Fibroblast of skin of right quadriceps (primary cell): Measurements from ENCODE around the gene HELQ.
A peak's percentile ranks its signal among the peaks of the same experiment; 100 is the strongest.

ENCODE experiments used
- DNase-seq: peaks from one replicate; pipeline ENCODE4 v3.0.0-alpha.2; 2013

Gene HELQ

GRCh38 chr4:83370640-83370906 lies 85.0 kb downstream of the HELQ start:
- DNase-seq, result no peak

GRCh38 chr4:83369831-83370639 lies 85.6 kb downstream of the HELQ start:
- peak; percentile 18 for DNase-seq

DNA sequence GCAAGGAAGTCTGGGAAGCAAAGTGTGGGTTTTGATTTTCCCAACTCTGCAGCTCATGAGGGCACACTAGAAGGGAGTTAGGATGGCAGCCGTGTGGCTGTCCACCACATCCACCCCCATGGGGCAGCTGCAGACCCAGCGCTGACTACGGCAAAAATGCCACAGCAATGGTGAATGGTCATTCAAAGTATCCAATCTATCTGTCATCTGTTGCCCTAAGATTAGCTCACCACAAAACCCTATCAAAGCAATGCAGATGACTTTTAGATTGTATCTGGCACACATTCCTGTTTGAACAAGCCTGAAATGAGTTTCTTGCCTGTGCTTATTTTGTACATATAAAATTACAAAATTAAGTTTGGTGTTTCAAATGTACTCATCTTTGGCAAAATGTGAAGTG lies 91.3 kb downstream of the HELQ start:
- DNase-seq, result no peak

GRCh38 chr4:83362492-83363329 lies 92.9 kb downstream of the HELQ start:
- peak; percentile 34 for DNase-seq

DNA sequence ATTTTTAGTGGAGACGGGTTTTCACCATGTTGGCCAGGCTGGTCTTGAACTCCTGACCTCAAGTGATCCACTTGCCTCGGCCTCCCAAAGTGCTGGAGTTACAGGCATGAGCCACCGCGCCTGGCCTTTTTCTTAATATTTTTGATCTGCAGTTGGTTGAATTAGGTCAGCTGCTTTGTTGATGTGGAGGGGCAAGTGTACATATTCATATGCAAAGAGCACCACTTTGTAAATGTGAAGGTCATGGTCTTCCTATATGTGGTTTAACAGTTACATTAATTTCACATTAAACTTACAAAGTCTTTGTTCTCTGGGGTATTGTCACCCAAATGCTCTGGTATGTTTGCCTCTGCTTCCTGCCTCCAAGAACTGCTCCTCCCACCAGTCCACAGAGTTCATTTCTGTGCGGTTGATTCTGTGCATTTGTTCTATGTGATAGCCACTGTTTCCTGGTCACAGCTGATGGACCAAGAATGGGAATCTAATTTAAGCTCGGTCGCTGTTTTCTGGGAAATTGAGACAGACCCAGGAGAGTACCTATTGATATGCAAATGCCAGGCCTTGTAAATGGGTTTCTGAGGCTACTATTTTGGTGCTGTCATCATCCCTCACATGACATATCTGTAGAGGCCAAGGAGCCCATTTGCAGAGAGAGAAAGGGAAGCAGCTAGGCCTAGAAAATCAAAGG lies 94.1 kb downstream of the HELQ start:
- DNase-seq, result no peak

GRCh38 chr4:83360018-83360417 lies 95.6 kb downstream of the HELQ start:
- DNase-seq, result no peak

GRCh38 chr4:83358410-83358809 lies 97.2 kb downstream of the HELQ start:
- peak; percentile 85 for DNase-seq
